ENCODE measurements around the gene PRKN.

Gene PRKN

GRCh38 chr6:162627825-162628224 is 99.7 kb downstream of the PRKN start:
- no peaks in the 10 kb centered on the region for H3K9me3 Mint-ChIP-seq (ENCODE audit: low read depth)
- H3K4me3 Mint-ChIP-seq: no peak overlapping the region
- no peaks in the 10 kb centered on the region for H3K4me1 Mint-ChIP-seq (ENCODE audit: low read depth)

DNA sequence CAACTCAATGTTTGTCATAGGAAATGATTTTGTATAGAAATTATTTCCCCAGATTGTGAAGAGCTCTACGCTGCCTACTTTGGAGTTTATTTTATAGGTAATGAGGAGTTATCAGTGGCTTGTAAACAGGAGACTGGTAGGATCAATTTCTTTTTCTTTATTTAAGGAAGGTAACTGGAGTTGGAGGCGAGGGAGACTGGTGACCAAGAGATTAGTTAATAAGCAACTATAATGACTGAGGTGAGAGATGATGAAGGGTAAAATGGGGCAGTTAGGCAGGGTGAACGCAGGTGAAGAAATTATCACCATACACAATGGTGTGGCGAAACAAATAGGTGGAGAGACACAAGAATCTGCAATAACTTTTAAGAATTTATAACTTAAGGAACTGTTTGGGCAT is 100.2 kb downstream of the PRKN start:
- Mint-ChIP-seq H3K4me3 (no peak overlapping the region), H3K27me3 (no peaks in the 10 kb centered on the region), H3K27ac (no peak overlapping the region), H3K4me1 (ENCODE audit: low read depth) (no peaks in the 10 kb centered on the region), H3K36me3 (peaks cover 25% of the 10 kb centered on the region), H3K9me3 (ENCODE audit: low read depth) (no peaks in the 10 kb centered on the region)

More at GRCh38 chr6:162627825-162628224, 99.7 kb downstream of the PRKN start:
- peaks cover 21% of the 10 kb centered on the region for H3K36me3 Mint-ChIP-seq
- H3K27me3 Mint-ChIP-seq: no peaks in the 10 kb centered on the region
- H3K27ac Mint-ChIP-seq: no peak overlapping the region

GRCh38 chr6:162626869-162627268 is 100.7 kb downstream of the PRKN start:
- Mint-ChIP-seq H3K9me3 (ENCODE audit: low read depth) (no peaks in the 10 kb centered on the region), H3K36me3 (peaks cover 21% of the 10 kb centered on the region), H3K27ac (no peak overlapping the region), H3K4me1 (ENCODE audit: low read depth) (peaks cover 2% of the 10 kb centered on the region), H3K4me3 (no peak overlapping the region), H3K27me3 (no peaks in the 10 kb centered on the region)

DNA sequence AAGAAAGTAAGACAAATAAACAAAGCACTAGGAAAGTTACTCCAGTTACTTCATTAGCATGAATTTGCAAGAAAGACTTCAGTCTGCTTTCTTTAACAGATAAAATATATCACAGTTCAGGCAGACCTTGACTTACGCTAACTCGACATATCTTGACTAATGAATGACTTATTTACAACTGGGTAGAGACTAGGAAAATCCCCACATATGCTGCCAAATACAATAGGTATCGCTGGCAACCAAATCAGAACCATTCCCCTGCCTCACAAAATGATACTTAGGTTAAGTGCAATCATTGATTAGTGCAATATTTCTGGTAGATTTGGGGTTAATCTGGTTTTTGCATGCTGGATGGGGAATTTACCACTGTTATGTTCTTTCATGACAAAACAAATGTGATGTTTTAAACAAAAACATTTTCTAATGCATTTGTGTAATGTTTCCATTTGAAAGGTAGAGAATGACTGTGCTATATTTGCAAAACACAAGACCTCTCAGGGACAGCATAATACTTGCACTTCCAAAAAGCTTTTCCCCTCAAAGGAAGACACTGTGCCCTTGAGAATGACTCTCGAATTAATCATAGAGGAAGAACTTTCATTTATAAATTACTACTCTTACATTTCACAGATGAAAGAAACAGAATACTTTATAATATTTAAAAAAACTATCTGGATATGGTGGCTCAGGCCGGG is 101.6 kb downstream of the PRKN start:
- H3K9me3 Mint-ChIP-seq (ENCODE audit: low read depth): no peaks in the 10 kb centered on the region
- H3K4me3 Mint-ChIP-seq: no peak overlapping the region
- no peak overlapping the region for H3K27ac Mint-ChIP-seq
- H3K4me1 Mint-ChIP-seq (ENCODE audit: low read depth): peaks cover 4% of the 10 kb centered on the region
- no peaks in the 10 kb centered on the region for H3K27me3 Mint-ChIP-seq
- H3K36me3 Mint-ChIP-seq: peaks cover 16% of the 10 kb centered on the region

- Mint-ChIP-seq H3K27ac (no peak overlapping the region), H3K27me3 (no peaks in the 10 kb centered on the region), H3K4me3 (no peak overlapping the region), H3K4me1 (ENCODE audit: low read depth) (peaks cover 4% of the 10 kb centered on the region), H3K9me3 (ENCODE audit: low read depth) (no peaks in the 10 kb centered on the region), H3K36me3 (peaks cover 11% of the 10 kb centered on the region)
These were observed 105.0 kb downstream of the PRKN start for GRCh38 chr6:162622572-162622971.

DNA sequence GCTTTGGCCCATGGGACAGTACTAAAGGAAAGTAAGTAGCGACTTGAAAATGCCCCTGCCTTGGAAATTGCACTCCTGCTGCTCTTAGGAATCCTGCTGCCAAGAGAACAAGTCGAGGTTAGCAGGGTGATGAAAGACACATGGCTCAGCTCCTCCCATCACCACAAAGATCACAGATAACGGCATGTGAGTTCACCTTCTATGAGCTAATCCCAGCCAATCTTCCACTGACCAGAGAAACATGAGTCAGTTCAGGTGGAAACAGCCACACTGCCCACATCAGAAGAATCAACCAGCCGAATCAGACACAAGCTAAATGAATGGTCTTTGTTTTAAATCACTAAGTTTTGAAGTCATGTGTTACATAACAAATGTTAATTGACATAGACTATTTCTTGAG is 106.3 kb downstream of the PRKN start:
- no peaks in the 10 kb centered on the region for H3K9me3 Mint-ChIP-seq (ENCODE audit: low read depth)
- H3K27ac Mint-ChIP-seq: no peak overlapping the region
- H3K36me3 Mint-ChIP-seq: peaks cover 11% of the 10 kb centered on the region
- H3K4me3 Mint-ChIP-seq: no peak overlapping the region
- no peaks in the 10 kb centered on the region for H3K27me3 Mint-ChIP-seq
- H3K4me1 Mint-ChIP-seq (ENCODE audit: low read depth): peaks cover 4% of the 10 kb centered on the region

DNA sequence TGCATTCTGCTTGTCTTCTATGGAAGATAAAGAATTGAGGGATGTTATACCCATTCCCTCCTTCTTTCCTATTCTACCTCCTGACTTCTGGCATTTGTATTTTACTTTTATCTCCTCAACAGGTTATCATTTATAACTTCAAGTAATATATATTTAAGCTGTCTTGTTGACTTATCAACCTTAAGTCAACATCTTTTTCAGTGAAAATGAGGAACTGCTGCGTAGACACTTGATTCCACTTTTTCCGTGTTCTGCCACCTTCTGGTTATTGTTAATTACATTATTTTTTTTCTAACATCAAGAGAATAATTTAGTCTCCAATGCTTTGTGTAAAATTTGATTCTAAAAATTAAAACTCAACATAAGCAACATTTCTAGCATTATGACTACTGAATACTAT is 107.5 kb downstream of the PRKN start:
- H3K4me3 Mint-ChIP-seq: no peak overlapping the region
- no peaks in the 10 kb centered on the region for H3K27me3 Mint-ChIP-seq
- H3K9me3 Mint-ChIP-seq (ENCODE audit: low read depth): no peaks in the 10 kb centered on the region
- H3K27ac Mint-ChIP-seq: no peak overlapping the region
- peaks cover 10% of the 10 kb centered on the region for H3K36me3 Mint-ChIP-seq
- H3K4me1 Mint-ChIP-seq (ENCODE audit: low read depth): peaks cover 4% of the 10 kb centered on the region

GRCh38 chr6:162618448-162619002 is 109.0 kb downstream of the PRKN start:
- no peak overlapping the region for H3K27ac Mint-ChIP-seq
- H3K4me1 Mint-ChIP-seq (ENCODE audit: low read depth): peaks cover 4% of the 10 kb centered on the region
- no peaks in the 10 kb centered on the region for H3K27me3 Mint-ChIP-seq
- H3K4me3 Mint-ChIP-seq: no peak overlapping the region
- H3K36me3 Mint-ChIP-seq: peaks cover 5% of the 10 kb centered on the region
- H3K9me3 Mint-ChIP-seq (ENCODE audit: low read depth): no peaks in the 10 kb centered on the region

GRCh38 chr6:162615016-162615705 is 112.4 kb downstream of the PRKN start:
- Mint-ChIP-seq H3K27ac (no peak overlapping the region), H3K36me3 (no peaks in the 10 kb centered on the region), H3K4me1 (ENCODE audit: low read depth) (no peaks in the 10 kb centered on the region), H3K9me3 (ENCODE audit: low read depth) (no peaks in the 10 kb centered on the region), H3K27me3 (no peaks in the 10 kb centered on the region), H3K4me3 (no peak overlapping the region)

DNA sequence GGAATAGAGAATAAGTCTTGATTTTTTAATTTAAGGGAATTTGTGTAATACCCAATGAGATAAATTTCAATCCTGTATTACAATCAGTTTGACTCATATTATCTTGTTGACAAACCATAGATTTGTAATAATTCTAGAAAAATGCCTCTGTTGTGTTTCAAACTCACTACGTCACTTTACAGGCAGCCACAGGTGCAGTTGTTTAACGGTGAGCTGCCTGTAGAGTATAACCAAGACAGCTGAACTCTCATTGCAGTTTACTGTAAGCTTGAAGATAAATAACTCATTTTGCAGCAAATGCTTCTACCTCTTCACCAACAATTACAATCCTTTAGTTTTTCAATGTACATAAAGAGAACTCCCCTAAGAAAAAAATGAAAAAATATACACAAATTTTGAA is 114.3 kb downstream of the PRKN start:
- no peaks in the 10 kb centered on the region for H3K4me1 Mint-ChIP-seq (ENCODE audit: low read depth)
- H3K27ac Mint-ChIP-seq: no peak overlapping the region
- no peak overlapping the region for H3K4me3 Mint-ChIP-seq
- H3K36me3 Mint-ChIP-seq: no peaks in the 10 kb centered on the region
- no peaks in the 10 kb centered on the region for H3K27me3 Mint-ChIP-seq
- H3K9me3 Mint-ChIP-seq (ENCODE audit: low read depth): no peaks in the 10 kb centered on the region

DNA sequence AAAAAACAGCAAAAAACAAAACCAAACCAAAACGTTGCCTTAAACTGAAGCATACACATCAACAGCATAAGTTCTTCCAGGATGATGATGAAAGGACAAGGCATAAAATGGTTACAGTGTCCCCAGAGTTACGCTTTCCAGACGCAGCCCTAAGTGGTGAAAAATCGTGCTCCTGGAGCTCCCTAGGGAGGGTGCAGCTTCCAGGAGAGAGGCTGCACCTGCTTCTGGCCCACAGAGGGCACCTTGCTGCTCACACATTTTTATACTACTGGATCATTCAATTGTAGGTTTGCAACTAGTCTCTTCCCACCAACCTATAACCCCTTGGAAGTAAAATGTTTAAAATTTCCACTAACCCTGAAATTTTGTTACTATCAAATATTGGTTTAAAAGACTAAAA is 115.0 kb downstream of the PRKN start:
- Mint-ChIP-seq H3K27me3 (no peaks in the 10 kb centered on the region), H3K36me3 (no peaks in the 10 kb centered on the region), H3K9me3 (ENCODE audit: low read depth) (no peaks in the 10 kb centered on the region), H3K4me1 (ENCODE audit: low read depth) (no peaks in the 10 kb centered on the region), H3K4me3 (no peak overlapping the region), H3K27ac (no peak overlapping the region)

GRCh38 chr6:162610351-162610750 is 117.2 kb downstream of the PRKN start:
- no peaks in the 10 kb centered on the region for H3K9me3 Mint-ChIP-seq (ENCODE audit: low read depth)
- H3K4me1 Mint-ChIP-seq (ENCODE audit: low read depth): no peaks in the 10 kb centered on the region
- H3K4me3 Mint-ChIP-seq: no peak overlapping the region
- no peaks in the 10 kb centered on the region for H3K27me3 Mint-ChIP-seq
- H3K36me3 Mint-ChIP-seq: no peaks in the 10 kb centered on the region
- no peak overlapping the region for H3K27ac Mint-ChIP-seq

- Mint-ChIP-seq H3K27me3 (no peaks in the 10 kb centered on the region), H3K4me3 (no peak overlapping the region), H3K9me3 (ENCODE audit: low read depth) (no peaks in the 10 kb centered on the region), H3K36me3 (no peaks in the 10 kb centered on the region), H3K27ac (no peak overlapping the region), H3K4me1 (ENCODE audit: low read depth) (no peaks in the 10 kb centered on the region)
These were observed 121.7 kb downstream of the PRKN start for GRCh38 chr6:162605881-162606280.

DNA sequence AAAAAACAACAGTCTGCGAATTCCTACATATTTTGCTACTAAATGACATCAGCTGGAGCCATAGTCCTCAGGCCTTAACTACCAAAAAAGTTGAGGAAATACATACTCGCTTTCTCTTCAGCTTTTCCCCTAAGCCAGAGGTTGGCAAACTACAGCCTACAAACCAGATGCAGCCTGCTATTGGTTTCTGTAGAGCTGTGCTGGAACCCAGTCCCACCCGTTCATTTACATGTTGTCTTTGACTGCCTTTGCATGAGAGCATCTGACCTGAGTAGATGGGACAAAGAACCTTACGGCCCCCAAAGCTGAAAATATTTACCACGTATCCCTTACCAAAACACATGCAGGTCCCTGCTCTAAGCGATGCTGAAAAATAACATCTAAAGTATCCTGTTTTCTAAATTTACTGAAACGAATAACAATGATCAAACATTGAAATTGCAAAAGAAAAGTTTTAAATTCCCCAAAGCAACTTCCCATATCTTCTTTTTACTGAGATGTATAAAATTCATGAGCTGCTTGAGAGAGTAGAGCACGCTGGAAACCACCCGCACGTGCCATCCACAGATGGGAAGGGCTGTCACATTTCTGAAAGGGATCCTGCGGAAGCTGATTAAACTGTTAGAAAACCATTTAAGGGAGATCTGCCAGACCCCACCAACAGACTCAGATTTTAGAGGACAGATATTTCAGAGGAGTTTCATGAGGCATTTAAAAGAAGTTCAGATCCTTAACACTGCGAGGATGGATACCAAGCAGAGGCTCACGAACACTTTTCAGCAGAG is 124.1 kb downstream of the PRKN start:
- no peak overlapping the region for H3K4me3 Mint-ChIP-seq
- H3K4me1 Mint-ChIP-seq (ENCODE audit: low read depth): no peaks in the 10 kb centered on the region
- H3K9me3 Mint-ChIP-seq (ENCODE audit: low read depth): no peaks in the 10 kb centered on the region
- H3K27ac Mint-ChIP-seq: no peak overlapping the region
- H3K36me3 Mint-ChIP-seq: peaks cover 2% of the 10 kb centered on the region
- no peaks in the 10 kb centered on the region for H3K27me3 Mint-ChIP-seq

- no peak overlapping the region for H3K4me3 Mint-ChIP-seq
- H3K9me3 Mint-ChIP-seq (ENCODE audit: low read depth): no peaks in the 10 kb centered on the region
- no peak overlapping the region for H3K27ac Mint-ChIP-seq
These were observed 124.8 kb downstream of the PRKN start for GRCh38 chr6:162602759-162603158.

More at GRCh38 chr6:162602759-162603158, 124.8 kb downstream of the PRKN start:
- peaks cover 2% of the 10 kb centered on the region for H3K36me3 Mint-ChIP-seq
- H3K4me1 Mint-ChIP-seq (ENCODE audit: low read depth): no peaks in the 10 kb centered on the region
- H3K27me3 Mint-ChIP-seq: no peaks in the 10 kb centered on the region

Measured in activated naive CD8-positive, alpha-beta T cell (primary cell).